ENCODE measurements around the gene MLPH.

Gene MLPH

DNA sequence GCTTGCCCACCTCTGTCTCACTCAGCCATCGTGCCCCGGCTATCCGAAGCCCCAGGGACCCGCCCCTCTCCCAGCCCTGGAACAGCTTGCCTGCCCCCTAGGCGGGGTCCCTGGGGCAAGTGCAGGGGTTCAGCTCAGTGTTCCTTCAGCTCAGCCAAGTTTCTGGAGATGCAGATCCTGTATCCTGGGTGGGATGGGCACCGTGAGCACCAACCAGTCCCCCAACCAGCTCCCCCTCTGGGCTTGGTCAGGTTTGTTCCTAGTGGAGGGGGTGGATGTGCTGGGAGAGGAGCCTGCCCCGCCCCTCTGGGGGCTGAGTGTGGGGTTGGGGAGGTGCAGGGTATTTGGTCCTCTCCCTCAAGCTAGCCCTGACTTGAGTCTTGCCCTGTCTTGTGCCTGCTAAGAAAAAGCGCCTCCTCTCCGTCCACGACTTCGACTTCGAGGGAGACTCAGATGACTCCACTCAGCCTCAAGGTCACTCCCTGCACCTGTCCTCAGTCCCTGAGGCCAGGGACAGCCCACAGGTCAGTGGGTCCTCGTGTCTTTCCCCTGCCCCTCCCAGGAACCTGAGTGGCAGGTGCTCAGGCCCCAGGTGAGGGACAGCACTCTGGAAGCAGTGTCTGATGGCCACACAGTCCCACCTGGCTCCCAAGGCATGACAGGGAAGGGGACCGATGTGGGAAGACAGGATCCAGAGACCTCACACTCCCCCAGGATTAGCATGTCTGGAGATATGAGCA is 32.6 kb downstream of the MLPH start:
- no peak for DNase-seq (ENCODE audit: low read depth in 2 of 2)

DNA sequence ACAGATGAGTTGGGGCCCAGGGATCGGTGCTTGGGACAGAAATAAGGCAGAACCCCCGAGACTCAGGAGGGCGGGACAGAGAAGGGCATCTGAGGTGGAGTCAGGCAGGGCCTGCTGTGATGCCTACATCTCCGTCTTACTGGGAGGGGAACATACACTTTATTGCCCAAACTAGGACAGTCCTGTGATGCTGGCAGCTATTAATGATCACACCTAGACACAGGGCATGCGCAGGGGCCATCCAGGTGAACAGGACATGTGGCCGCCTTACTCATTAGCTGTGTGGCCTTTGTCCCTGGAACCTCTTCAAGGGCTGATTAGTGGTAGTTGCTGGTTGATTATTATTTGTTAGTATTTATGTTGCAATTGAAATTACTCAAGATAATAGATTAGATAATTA is 33.2 kb downstream of the MLPH start:
- no peak for DNase-seq (ENCODE audit: low read depth in 2 of 2)

DNA sequence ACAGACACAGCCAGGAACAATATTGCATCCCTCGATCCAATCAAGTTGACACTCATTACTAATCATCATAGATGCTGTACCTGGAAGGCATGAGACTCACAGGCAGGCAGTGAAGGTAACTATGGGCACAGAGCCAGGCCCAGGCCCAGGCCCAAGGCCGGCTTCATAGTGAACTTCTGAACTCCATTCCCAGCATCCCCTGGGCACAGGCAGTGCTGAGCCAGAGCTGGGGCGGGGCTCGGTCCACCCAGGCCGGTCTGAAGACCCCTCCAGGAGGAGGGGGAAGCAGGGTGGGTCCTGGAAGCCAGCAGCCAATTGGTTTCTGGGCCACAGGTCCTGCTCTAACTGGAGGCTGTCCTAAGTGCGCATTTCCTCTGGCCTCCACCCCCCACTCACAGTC is 37.6 kb downstream of the MLPH start:
- DNase-seq (ENCODE audit: low read depth in 2 of 2): no peak

- DNase-seq (ENCODE audit: low read depth in 2 of 2): no peak
Observed at GRCh38 chr2:237525559-237526157, 38.6 kb downstream of the MLPH start.

- DNase-seq (ENCODE audit: low read depth in 2 of 2): no peak
Observed at GRCh38 chr2:237527233-237527632, 40.2 kb downstream of the MLPH start.

GRCh38 chr2:237527766-237528165 is 40.7 kb downstream of the MLPH start:
- no peak for DNase-seq (ENCODE audit: low read depth in 2 of 2)

DNA sequence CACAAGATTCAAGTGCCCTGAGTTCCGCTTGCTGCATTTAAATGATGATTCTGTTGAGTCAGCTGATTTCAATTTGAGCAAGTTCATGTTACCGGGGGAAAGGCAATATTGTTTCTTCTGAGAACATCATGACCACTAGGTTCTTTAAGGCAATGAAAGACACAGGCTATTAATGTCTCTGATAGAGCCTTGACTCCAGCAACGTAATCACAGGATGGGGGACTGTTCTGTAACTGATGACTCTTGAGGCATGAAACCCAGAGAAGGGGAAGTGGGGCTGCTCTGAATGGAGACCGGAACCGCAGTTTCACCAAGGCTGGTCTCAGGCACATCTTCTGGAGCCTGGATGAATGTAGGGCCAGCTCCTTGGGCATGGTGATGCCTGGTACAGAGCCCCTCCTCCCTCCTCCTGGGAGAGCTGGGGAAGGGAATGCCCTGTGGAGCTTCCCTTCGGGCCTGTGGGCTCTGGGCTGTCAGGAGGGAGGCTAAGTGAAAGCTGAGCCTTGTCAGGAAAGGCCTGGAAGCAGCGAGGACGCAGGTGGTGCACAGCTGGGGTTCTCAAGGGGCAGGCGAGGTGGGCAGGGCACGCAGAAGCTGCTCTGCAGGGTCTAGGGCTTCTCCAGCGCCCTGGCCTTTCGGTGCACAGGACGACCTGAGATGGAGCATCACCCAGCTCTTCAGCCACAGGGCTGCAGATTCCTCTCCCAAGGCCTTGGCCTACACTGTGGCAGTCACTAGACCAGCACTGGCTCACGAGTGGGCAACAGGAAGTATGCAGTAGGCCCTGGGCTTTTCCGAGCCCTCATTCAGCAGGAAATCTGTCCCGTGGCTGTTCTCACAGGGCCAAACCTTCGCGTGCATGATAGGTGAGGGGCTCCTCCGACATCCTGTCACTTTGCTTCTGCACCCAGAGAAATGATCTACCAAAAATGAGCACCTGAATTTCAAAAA is 42.7 kb downstream of the MLPH start:
- DNase-seq (ENCODE audit: low read depth in 2 of 2): no peak

GRCh38 chr2:237530472-237531433 is 43.7 kb downstream of the MLPH start:
- no peak for DNase-seq (ENCODE audit: low read depth in 2 of 2)

DNA sequence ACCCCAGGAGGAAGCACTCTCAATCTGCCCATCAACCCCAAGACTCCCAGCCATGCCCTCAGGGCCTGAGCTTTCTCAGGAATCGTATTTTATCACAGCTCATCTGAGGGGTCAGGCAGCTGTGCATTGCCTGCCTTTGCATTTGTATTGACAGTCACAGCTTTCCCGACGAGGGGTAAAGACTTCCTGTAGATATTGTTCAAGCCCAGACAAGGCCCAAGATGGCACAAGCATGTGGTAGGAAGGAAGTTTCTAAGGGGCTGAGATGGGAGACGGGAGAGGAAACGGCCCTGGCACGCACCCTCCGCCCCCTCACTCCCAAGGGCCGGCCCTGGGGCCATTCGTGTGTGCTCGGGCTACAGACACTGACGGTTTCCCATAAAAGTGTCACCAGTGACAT is 45.1 kb downstream of the MLPH start:
- no peak for DNase-seq (ENCODE audit: low read depth in 2 of 2)

- DNase-seq (ENCODE audit: low read depth in 2 of 2): no peak
Observed at GRCh38 chr2:237533668-237534161, 46.7 kb downstream of the MLPH start.

DNA sequence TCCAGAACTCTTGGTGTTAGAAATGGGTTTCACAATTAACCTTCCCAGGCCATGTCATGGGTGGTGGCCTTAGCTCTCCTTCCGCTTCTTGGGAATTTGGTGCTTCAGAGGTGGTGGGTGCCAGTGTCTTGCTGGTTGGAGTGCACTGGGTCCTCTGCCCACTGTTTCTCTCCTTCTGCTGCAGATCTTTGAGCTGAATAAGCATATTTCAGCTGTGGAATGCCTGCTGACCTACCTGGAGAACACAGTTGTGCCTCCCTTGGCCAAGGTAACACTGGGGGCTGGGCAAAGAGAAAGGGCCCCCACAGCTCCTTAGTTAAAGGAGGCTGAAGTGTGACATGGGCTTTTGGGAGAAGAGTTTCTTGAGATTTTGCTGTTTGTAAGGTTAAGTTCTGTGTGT is 47.3 kb downstream of the MLPH start:
- no peak for DNase-seq (ENCODE audit: low read depth in 2 of 2)

- no peak for DNase-seq (ENCODE audit: low read depth in 2 of 2)
Observed at GRCh38 chr2:237535385-237536082, 48.5 kb downstream of the MLPH start.

DNA sequence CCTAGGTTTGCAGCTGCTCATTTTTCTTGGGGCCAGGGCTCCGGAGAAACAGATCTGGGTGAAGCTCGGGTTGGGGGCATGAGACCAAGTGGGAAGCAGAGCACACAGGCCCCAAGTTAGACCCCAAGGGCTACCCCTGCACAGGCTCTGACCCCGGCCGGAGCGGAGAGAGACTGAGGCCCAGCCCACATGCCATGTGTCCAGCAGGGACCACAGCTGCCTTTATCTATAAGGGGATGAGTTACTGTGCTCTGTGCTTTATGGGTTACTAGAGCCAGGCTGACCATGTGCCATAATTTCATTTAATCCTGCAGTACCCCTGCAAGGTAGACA is 49.0 kb downstream of the MLPH start:
- no peak for DNase-seq (ENCODE audit: low read depth in 2 of 2)

- DNase-seq (ENCODE audit: low read depth in 2 of 2): no peak
Observed at GRCh38 chr2:237536617-237537016, 49.6 kb downstream of the MLPH start.

GRCh38 chr2:237538001-237538720 is 51.1 kb downstream of the MLPH start:
- DNase-seq (ENCODE audit: low read depth in 2 of 2): no peak

DNA sequence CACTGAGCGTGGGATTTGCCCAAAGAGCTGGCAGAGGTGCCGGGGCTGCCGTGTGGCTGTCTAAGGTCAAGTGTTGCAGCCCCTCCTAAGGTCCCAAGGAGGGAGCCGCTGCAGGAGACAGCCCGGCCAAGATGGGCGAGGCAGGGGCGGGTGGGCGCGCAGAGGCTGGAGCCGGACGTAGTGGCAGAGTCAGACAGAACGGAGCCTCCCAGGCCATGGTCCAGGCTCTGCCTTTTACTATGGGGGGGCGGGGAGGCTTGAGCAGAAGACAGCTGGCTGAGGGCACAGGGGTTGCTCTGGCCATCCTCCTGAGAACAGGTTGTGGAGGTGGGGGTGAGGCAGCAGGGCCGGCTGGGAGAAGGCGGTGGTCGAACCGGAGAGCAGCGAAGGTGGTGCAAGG is 51.9 kb downstream of the MLPH start:
- DNase-seq (ENCODE audit: low read depth in 2 of 2): no peak

GRCh38 chr2:237539681-237540080 is 52.6 kb downstream of the MLPH start:
- DNase-seq (ENCODE audit: low read depth in 2 of 2): no peak

- DNase-seq (ENCODE audit: low read depth in 2 of 2): no peak
Observed at GRCh38 chr2:237540223-237540775, 53.2 kb downstream of the MLPH start.

DNA sequence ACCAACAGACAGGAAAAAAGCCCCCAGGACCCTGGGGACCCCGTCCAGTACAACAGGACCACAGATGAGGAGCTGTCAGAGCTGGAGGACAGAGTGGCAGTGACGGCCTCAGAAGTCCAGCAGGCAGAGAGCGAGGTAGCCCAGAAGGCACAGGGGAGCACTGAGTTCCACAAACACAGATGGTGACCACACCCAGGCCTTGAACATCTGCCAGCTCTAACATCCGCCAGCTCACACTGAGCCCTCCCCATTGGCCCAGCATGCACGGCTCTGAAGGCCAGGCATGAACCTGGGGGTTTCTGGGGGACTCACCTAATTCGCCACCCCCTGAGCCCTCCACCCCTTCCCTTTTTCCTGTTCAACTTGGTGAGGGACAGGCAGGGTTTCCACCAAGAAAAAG is 53.8 kb downstream of the MLPH start:
- DNase-seq (ENCODE audit: low read depth in 2 of 2): no peak

DNA sequence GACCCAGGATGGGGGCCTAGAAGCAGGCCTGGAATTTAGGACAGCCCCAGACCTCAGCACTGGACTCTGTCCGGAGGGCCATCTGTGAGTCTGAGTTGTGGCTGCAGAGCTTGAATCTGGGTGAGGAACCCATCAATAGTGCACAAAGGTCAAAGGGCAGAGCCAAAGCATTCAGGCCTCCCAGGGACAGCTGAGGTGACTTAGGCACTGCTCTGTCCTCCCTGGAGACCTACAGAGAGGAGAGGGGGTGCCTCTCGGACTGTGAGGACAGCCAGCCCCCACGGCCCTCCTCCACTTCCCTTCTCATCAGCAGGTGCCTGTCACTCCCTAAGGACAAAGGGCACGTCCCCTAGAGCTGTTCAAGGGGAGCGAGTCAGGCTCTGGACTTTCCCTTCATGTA is 54.2 kb downstream of the MLPH start:
- no peak for DNase-seq (ENCODE audit: low read depth in 2 of 2)
